A673 (cell line): Measurements from ENCODE around the gene CDC6.

Source experiments
- CTCF ChIP-seq: fragments of 300-800, 200-600 bp; sonication (generic); conservative IDR thresholded peaks from 2 replicates; pipeline ENCODE4 v1.5.1; 2017; ENCODE audit warnings: low read depth, mild to moderate bottlenecking, antibody characterized with exemption, low read length, moderate library complexity, mixed read lengths
- EZH2 ChIP-seq: fragments of 200-600 bp; sonication (generic); IDR thresholded peaks from 2 replicates; pipeline ENCODE4 v1.6.1; 2017; ENCODE audit warnings: borderline replicate concordance, low read depth, mild to moderate bottlenecking, mixed read lengths, antibody characterized with exemption, low read length; ENCODE audit not compliant: poor library complexity, severe bottlenecking

- TF ChIP-seq CTCF, result no peak
- TF ChIP-seq EZH2, result no peak
Measured at GRCh38 chr17:40329839-40330794, 42.4 kb downstream of the CDC6 start.
